Glutamatergic neuron (in vitro differentiated cells): ENCODE results near the gene MTFMT. TPM values are rescaled to one million over a fixed set of nuclear protein-coding genes. Genes with fewer than 3 reads are reported as not detected.

Experiments used
- DNase-seq: peaks from one replicate; pipeline ENCODE4 v3.0.0; 2022
- H3K27ac Mint-ChIP-seq: one replicate; pipeline ENCODE4 v1.8.0; 2020; ENCODE audit warnings: mild to moderate bottlenecking, mixed read lengths, inconsistent platforms; ENCODE audit not compliant: unreplicated experiment
- H3K27me3 Mint-ChIP-seq: one replicate; pipeline ENCODE4 v1.8.0; 2020; ENCODE audit warnings: mild to moderate bottlenecking, moderate library complexity, mixed read lengths, inconsistent platforms; ENCODE audit not compliant: unreplicated experiment
- H3K36me3 Mint-ChIP-seq: one replicate; pipeline ENCODE4 v1.8.0; 2020; ENCODE audit warnings: mild to moderate bottlenecking, mixed read lengths, inconsistent platforms; ENCODE audit not compliant: unreplicated experiment
- H3K4me1 Mint-ChIP-seq: one replicate; pipeline ENCODE4 v1.8.0; 2020; ENCODE audit warnings: mild to moderate bottlenecking, low read depth, mixed read lengths, inconsistent platforms; ENCODE audit not compliant: unreplicated experiment
- H3K4me3 Mint-ChIP-seq: one replicate; pipeline ENCODE4 v1.8.0; 2020; ENCODE audit warnings: mild to moderate bottlenecking, mixed read lengths, inconsistent platforms; ENCODE audit not compliant: unreplicated experiment
- H3K9me3 Mint-ChIP-seq: one replicate; pipeline ENCODE4 v1.8.0; 2020; ENCODE audit warnings: mild to moderate bottlenecking, moderate library complexity, mixed read lengths, inconsistent platforms; ENCODE audit not compliant: unreplicated experiment
- total RNA-seq: library from RNA; stranded (reverse); fragmentation: NEBNext Ultra II Directional; extraction: Animal tissue kit (Norgen Biotek cat#: 25700); gene quantifications from one replicate; pipeline ENCODE4 v1.2.1, GENCODE V29; 2021; ENCODE audit not compliant: unreplicated experiment
- TF ChIP-seq, protein P1 (sequence below): fragments of 200-600 bp; sonication (generic); IDR thresholded peaks from one replicate; pipeline ENCODE4 v1.5.0; 2021; ENCODE audit not compliant: partially characterized antibody, unreplicated experiment

MTFMT gene
- total RNA-seq, 1 donor from 2014 or later: 12.6 TPM

- Mint-ChIP-seq H3K4me1 (peaks cover 10% of the 10 kb centered on the region), H3K36me3 (no peaks in the 10 kb centered on the region), H3K27ac (no peak overlapping the region), H3K9me3 (no peaks in the 10 kb centered on the region), H3K4me3 (peak overlapping the region; percentile 38), H3K27me3 (peaks cover 5% of the 10 kb centered on the region)
- TF ChIP-seq, protein P1, sequence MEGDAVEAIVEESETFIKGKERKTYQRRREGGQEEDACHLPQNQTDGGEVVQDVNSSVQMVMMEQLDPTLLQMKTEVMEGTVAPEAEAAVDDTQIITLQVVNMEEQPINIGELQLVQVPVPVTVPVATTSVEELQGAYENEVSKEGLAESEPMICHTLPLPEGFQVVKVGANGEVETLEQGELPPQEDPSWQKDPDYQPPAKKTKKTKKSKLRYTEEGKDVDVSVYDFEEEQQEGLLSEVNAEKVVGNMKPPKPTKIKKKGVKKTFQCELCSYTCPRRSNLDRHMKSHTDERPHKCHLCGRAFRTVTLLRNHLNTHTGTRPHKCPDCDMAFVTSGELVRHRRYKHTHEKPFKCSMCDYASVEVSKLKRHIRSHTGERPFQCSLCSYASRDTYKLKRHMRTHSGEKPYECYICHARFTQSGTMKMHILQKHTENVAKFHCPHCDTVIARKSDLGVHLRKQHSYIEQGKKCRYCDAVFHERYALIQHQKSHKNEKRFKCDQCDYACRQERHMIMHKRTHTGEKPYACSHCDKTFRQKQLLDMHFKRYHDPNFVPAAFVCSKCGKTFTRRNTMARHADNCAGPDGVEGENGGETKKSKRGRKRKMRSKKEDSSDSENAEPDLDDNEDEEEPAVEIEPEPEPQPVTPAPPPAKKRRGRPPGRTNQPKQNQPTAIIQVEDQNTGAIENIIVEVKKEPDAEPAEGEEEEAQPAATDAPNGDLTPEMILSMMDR: no peak
- no peak for DNase-seq
Measured at GRCh38 chr15:65029736-65030208, 333 bp upstream of the MTFMT start.

- DNase-seq: no peak
- no peaks in the 10 kb centered on the region for H3K36me3 Mint-ChIP-seq
Measured at GRCh38 chr15:65028338-65028737, 1.1 kb downstream of the MTFMT start.

GRCh38 chr15:65027593-65027992 lies 1.8 kb downstream of the MTFMT start:
- Mint-ChIP-seq H3K27me3 (peaks cover 5% of the 10 kb centered on the region), H3K4me3 (peak overlapping the region; percentile 92), H3K9me3 (no peaks in the 10 kb centered on the region), H3K36me3 (no peaks in the 10 kb centered on the region), H3K27ac (no peak overlapping the region), H3K4me1 (peaks cover 5% of the 10 kb centered on the region)
- TF ChIP-seq, protein P1: no peak
- DNase-seq: no peak

More at GRCh38 chr15:65028338-65028737, 1.1 kb downstream of the MTFMT start:
- Mint-ChIP-seq H3K27me3 (peaks cover 5% of the 10 kb centered on the region), H3K4me1 (peaks cover 8% of the 10 kb centered on the region), H3K9me3 (no peaks in the 10 kb centered on the region), H3K4me3 (peak overlapping the region; percentile 92), H3K27ac (peak overlapping the region; percentile 22)
- TF ChIP-seq, protein P1: no peak

DNA sequence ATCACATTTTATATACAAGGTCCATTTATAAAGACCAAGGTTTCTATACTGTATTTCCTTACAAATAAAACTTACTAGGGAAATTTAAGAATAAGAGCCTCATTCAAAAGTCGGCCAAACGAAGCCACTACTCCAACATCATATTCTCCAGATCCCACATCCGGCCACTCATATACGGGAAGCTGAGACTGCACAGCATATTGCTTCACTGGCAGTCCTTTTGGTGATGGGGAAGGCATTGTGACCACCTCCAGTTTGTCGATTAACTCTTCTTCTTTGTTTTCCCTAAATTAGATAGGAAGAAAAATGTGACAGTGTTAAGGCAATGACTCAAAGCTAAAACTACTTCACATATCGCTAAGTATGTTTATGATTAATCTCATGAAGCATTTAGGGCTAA lies 2.7 kb downstream of the MTFMT start:
- no peak for DNase-seq
- Mint-ChIP-seq H3K4me3 (no peak overlapping the region), H3K9me3 (no peaks in the 10 kb centered on the region), H3K4me1 (peaks cover 5% of the 10 kb centered on the region), H3K27ac (no peak overlapping the region), H3K36me3 (no peaks in the 10 kb centered on the region), H3K27me3 (peaks cover 5% of the 10 kb centered on the region)
- TF ChIP-seq, protein P1: no peak

DNA sequence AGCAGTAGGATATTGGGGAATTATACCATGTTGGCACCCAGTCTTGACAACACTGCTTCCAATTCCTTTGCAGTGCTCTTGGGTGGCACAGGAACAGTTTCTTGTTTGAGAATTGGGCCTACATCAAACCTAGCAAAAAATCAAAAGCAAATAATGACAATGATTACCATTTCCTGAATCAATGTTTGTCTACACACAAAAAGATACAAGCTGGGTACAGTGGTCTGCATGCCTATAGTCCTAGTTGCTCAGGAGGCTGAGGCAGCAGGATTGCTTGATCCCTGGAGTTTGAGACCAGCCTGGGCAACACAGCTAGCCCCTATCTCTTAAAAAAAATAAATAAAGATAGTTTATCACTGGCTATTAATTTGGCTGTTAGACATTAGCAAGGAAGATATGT lies 8.0 kb downstream of the MTFMT start:
- no peaks in the 10 kb centered on the region for H3K4me1 Mint-ChIP-seq
- no peaks in the 10 kb centered on the region for H3K36me3 Mint-ChIP-seq
- H3K27ac Mint-ChIP-seq: no peak overlapping the region
- no peak overlapping the region for H3K4me3 Mint-ChIP-seq
- TF ChIP-seq, protein P1: no peak
- no peaks in the 10 kb centered on the region for H3K27me3 Mint-ChIP-seq
- H3K9me3 Mint-ChIP-seq: no peaks in the 10 kb centered on the region
- DNase-seq: no peak
